ENCODE data around the gene ZSCAN29.

- TF ChIP-seq CTCF (IDR thresholded peaks at IDR 0.05) (no peak), POLR2A (IDR thresholded peaks at IDR 0.05) (peak; percentile 51), POLR2AphosphoS5 (IDR thresholded peaks at IDR 0.05) (peak; percentile 84)
Measured at GRCh38 chr15:43329960-43330779, 40.7 kb downstream of the ZSCAN29 start, which contains the start of gene LCMT2.

Measured in prostate gland (tissue), 2 donors.